ENCODE data around the gene NPEPPS.
"Not testable (repeated sequence)": the region's sequence is repeated elsewhere in the genome, so short reads cannot be mapped to it uniquely, and the experiment has no call there.

- not testable (repeated sequence) for TF ChIP-seq POLR2A (IDR thresholded peaks at IDR 0.05; ENCODE audit: low read length); GATA1 (IDR thresholded peaks at IDR 0.05; ENCODE audit: low read depth, low read length)
Observed at GRCh38 chr17:47572561-47572960, 41.7 kb downstream of the NPEPPS start.
